Measurements from ENCODE around the gene HAX1.

The HAX1 gene

GRCh38 chr1:154324669-154325582, 52.5 kb downstream of the HAX1 start, which contains the start of gene ATP8B2:
TSS of gene ATP8B2 (plus strand) at chr1:154325525. CDS start at chr1:154328142, 2,617 bp downstream.
- peak within 1 kb of the TSS; percentile 96 for H3K27ac ChIP-seq (ENCODE audit: low read depth, low read length)
- peaks cover 26% of the 10 kb centered on the region for H3K4me1 ChIP-seq (ENCODE audit: control insufficient read depth, insufficient read depth, low read length, unreplicated experiment)
- H3K4me3 ChIP-seq (ENCODE audit: low read depth, low read length): peak within 1 kb of the TSS; percentile 92
- H3K27me3 ChIP-seq (ENCODE audit: insufficient read depth, low read length): peaks cover 9% of the 10 kb centered on the region
- H2AFZ ChIP-seq (ENCODE audit: low read length, unreplicated experiment): peak within 1 kb of the TSS; percentile 98
- H3K36me3 ChIP-seq (ENCODE audit: insufficient read depth, low read length): no peaks in the 10 kb centered on the region
- peaks cover 22% of the 10 kb centered on the region for H3K79me2 ChIP-seq (ENCODE audit: control insufficient read depth, insufficient read depth, low read length, unreplicated experiment)
